HG02938 (cell line): ENCODE data around the gene POTEF.
A peak's percentile ranks its signal among the peaks of the same experiment; 100 is the strongest.
"Not testable (repeated sequence)": the region's sequence is repeated elsewhere in the genome, so short reads cannot be mapped to it uniquely, and the experiment has no call there.

ENCODE experiments used
- ATAC-seq: cut with Tn5 transposase; IDR thresholded peaks from one replicate; pipeline ENCODE4 v1.9.1; 2021; ENCODE audit warnings: mild to moderate bottlenecking, moderate library complexity; ENCODE audit not compliant: unreplicated experiment

Gene POTEF

GRCh38 chr2:130129120-130129829 lies at the start of gene POTEF:
POTEF (minus strand) TSS chr2:130129222; CDS start chr2:130120515, 8,707 bp downstream.
- ATAC-seq = not testable (repeated sequence)

DNA sequence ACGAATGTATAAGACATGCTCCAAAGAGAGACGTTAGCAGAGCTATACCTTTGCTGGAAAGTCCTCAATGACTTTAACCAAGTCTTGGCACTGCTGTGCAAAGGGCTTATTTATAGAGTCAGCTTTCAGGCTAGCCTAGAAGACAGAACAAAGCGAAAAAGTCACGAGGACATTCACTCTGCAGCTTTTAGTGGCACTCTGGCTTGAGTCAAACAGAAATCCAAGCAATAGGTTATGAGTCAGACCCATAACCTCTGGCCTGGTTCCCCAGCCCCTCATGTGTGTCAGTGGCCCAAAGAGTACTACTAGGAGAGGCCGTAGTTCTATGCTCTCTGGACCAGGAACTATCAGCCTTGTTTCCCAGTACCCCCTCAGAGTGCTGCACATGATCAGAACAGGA lies 45.8 kb upstream of the POTEF start:
- ATAC-seq = not testable (repeated sequence)

DNA sequence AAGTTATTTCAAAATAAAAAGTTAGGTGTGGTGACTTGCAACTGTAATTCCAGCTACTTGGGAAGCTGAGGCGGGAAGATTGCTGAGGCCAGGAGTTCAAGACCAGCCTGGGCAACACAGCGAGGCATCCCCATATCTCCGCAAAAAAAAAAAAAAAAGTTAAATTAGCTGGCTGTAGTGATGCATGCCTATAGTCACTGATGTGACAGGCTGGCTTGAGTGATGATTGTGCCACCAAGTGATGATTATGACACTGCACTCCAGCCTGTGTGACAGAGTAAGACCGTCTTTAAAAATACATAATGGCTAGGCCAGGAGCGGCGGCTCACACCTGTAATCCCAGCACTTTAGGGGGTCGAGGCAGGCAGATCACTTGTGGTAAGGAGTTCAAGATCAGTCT lies 40.9 kb upstream of the POTEF start:
- ATAC-seq = no peak

DNA sequence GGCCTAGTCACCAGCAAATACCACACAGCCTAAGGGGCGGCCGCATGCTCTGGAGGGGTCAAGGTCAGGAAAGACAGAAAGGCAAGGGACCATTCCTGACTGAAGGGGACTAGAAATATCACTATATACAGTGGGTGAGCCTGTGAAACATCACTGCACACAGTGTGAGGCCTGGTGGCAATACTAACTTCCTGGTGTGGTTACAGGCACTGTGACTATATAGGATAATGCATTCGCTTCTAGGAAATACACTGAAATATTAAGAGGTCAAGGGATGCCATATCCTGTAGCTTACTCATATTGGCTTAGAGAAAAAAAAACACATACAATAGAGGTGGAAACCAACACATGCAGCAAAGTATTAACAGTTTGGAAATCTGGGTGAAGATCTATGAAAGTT lies 40.1 kb upstream of the POTEF start:
- not testable (repeated sequence) for ATAC-seq

DNA sequence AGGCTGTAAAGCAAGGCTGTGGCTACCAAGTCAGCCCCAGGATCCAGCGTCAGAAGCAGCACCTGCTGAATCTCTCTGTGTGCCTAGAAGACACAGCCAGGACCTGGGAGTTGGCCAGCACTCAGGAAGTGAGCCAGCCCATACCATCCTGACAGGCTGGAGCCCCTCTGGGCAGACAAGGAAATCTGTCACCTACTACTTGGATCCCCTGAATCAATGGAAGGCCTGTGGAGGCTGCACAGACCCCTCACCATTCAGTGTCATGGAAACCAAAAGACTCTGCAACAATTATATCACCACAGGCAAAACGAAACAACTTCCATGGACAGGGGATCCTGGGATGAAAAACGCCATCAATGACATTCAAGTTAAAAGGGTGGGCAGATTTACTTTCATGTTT lies 37.6 kb upstream of the POTEF start:
- ATAC-seq = not testable (repeated sequence)

GRCh38 chr2:130165293-130166016 lies 36.4 kb upstream of the POTEF start:
- ATAC-seq = no peak

- ATAC-seq = no peak
Observed at GRCh38 chr2:130162968-130163367, 33.9 kb upstream of the POTEF start.

GRCh38 chr2:130162486-130162885 lies 33.5 kb upstream of the POTEF start:
- ATAC-seq = not testable (repeated sequence)

- ATAC-seq = not testable (repeated sequence)
Observed at GRCh38 chr2:130160838-130161705, 32.0 kb upstream of the POTEF start.

GRCh38 chr2:130160131-130160530 lies 31.1 kb upstream of the POTEF start:
- no peak for ATAC-seq

- not testable (repeated sequence) for ATAC-seq
Observed at GRCh38 chr2:130159376-130159775, 30.4 kb upstream of the POTEF start.

DNA sequence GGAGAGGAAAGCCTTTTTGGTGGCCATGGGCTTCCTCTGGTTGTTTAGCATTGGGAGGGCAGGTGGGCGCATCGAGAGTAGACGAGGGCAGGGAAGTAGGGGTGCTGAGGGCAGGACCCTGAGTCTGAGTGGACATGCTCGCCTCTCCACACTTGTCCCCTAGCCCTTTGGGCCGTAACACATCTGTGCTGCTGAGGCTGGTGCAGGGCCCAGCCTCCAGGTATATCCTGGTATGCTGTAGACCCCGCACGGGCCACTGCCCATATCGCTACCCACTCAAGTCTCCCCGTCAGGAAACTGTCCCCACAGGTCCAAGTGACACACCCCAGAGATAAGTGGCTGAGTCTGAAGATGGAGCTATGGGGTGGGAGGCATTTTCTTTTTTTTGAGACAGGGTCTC lies 29.6 kb upstream of the POTEF start:
- no peak for ATAC-seq

GRCh38 chr2:130157825-130158514 lies 28.9 kb upstream of the POTEF start:
- ATAC-seq = peak; percentile 84

DNA sequence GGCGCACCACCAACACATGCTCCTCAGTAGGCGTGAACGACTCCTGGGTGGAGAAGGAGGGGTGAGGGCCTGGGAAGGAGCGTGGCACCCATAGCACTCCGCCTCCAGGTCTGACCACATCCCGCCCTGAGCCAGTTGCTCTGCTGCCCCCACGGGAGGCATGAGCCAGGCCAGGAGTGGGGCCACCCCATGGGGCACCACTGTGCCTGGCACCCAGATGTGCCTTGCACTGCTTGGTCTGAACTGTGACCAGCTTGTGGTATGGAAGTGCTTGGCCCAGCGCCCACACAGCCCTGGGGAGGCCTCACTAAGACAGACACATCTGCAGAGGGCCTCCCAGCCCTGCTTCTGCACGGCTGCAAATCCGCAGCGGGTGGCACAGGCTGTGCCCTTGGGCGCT lies 28.3 kb upstream of the POTEF start:
- ATAC-seq = peak; percentile 26

GRCh38 chr2:130156624-130157004 lies 27.6 kb upstream of the POTEF start:
- ATAC-seq = no peak

- not testable (repeated sequence) for ATAC-seq
Observed at GRCh38 chr2:130155956-130156623, 27.1 kb upstream of the POTEF start.

DNA sequence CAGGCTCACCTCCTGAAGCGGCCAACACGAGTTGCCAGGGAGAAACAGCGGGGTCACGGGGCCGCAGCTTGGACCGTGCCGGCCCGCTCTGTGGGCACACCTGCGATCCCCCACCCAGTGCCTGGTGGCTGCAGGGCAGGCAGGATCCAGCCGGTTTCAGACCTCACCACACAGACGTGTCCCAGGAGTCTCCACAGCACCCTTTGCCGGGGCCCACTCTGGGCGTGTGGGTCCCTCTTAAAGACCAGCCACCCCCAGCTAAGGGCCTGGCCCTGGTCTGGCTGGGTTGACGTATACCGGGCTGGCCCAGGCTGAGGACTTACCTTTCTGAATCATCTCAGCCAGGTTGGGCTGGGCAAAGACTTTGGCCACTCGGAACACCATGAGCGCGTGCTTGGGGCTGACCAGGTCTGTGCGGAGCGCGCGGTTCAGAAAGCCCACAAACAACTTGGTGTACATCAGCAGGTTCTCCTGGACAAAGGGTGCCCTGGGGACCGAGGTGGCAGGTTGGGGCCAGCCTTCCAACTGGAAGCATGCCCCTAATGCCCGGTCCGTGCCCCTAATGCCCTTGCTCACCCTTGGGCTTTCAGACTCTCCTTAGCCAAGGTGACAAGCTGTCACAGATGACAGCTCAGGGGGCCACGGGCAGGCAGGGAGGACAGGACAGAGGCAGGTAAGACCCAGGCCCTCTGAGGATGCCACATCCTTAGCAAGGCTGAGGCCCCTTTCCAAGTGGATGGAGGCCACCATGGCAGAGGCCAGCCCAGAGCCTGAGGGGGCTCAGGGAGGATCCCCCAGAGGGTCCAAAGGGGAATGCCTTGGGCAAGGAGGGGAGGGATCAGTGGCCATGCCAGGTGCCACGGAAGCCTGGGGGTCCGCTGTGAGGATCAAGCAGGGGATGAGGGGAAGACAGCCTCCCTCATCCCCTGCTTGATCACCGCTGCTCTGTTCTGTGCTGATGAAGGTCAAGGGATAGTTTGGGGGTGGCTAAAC lies 26.0 kb upstream of the POTEF start:
- ATAC-seq = no peak

DNA sequence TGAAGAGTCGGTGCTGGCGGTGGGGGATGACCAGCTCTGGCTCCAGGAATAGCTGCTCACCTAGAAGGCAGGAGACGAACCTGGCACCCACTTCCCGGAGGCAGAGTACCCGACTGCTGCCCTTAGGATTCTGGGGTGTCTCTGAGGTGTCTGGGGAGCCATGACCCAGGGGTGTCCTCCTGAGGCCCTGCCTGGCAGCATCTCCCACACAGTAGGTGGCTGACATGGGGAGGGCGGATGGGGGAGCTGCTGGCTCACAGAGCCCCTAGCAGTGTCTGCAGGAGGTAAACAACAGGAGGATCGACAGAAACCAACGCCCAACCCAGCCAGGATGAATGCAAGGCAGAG lies 25.4 kb upstream of the POTEF start:
- ATAC-seq = not testable (repeated sequence)
